ENCODE measurements around the gene CELF4. TPM values are rescaled to one million over a fixed set of nuclear protein-coding genes. Genes with fewer than 3 reads are reported as not detected.
A peak's percentile ranks its signal among the peaks of the same experiment; 100 is the strongest.

The CELF4 gene
- total and polyA plus RNA-seq, 2 donors (not counting 3 experiments of a cell fraction or from before 2014, with no cell fraction given), result not detected

GRCh38 chr18:37258819-37259218, 306.8 kb downstream of the CELF4 start:
- H3K27me3 ChIP-seq (ENCODE audit: control insufficient read depth in 2 of 2, insufficient read depth in 2 of 2, low read length in 2 of 2), result peaks cover 13 to 16% of the 10 kb centered on the region in 2 experiments
- no peaks in the 10 kb centered on the region for H3K36me3 ChIP-seq (ENCODE audit: control insufficient read depth in 2 of 2, extremely low read depth in 1 of 2, insufficient read depth in 2 of 2, low read length in 2 of 2)
- BruUV-seq (replicated peaks), result no TSS peak
- TF ChIP-seq GATA2 (IDR thresholded peaks at IDR 0.05; ENCODE audit: insufficient read depth, insufficient read length, low read depth, low read length), result no peak
- TF ChIP-seq MYC (IDR thresholded peaks at IDR 0.05; ENCODE audit: low read depth, low read length), result no peak
- no peak for TF ChIP-seq POLR2AphosphoS5 (IDR thresholded peaks at IDR 0.05; ENCODE audit: insufficient read depth, low read depth, low read length)
- no peak for TF ChIP-seq JUN (IDR thresholded peaks at IDR 0.05; ENCODE audit: borderline replicate concordance, insufficient read depth, insufficient read length, low read depth)
- TF ChIP-seq MAX (IDR thresholded peaks at IDR 0.05; ENCODE audit: insufficient read depth, insufficient read length), result no peak
- H3K4me2 ChIP-seq (ENCODE audit: insufficient read depth, low read length), result no peak overlapping the region
- no peaks in the 10 kb centered on the region for H3K9me3 ChIP-seq (replicated peaks; ENCODE audit: control insufficient read depth, insufficient read depth, low read length)
- no peaks in the 10 kb centered on the region for H3K9me1 ChIP-seq (replicated peaks; ENCODE audit: control insufficient read depth, extremely low read depth, insufficient read depth, low read length)
- no peaks in the 10 kb centered on the region for H3K79me2 ChIP-seq (ENCODE audit: control insufficient read depth, insufficient read depth, low read length)
- FAIRE-seq (no peak), DNase-seq (ENCODE audit: low read depth, low spot score) (no peak)
- H4K20me1 ChIP-seq (replicated peaks; ENCODE audit: control insufficient read depth, extremely low read depth, insufficient read depth, low read length), result no peaks in the 10 kb centered on the region
- ChIA-PET CTCF (no interaction called here), POLR2A (no interaction called here)
- H3K27ac ChIP-seq (ENCODE audit: insufficient read depth, low read depth, low read length), result no peak overlapping the region
- no peak overlapping the region for H3K9ac ChIP-seq (replicated peaks; ENCODE audit: extremely low read depth, insufficient read depth, low read length)
- dilution Hi-C loops (cut with MboI; ENCODE audit: extremely low pct_ligation_motif_present, low sequenced_read_pairs) (no loop called here), intact Hi-C loops (cut with micrococcal nuclease) (no loop called here)
- no peak overlapping the region for H2AFZ ChIP-seq (ENCODE audit: low read depth, low read length)
- no peaks in the 10 kb centered on the region for H3K4me1 ChIP-seq (ENCODE audit: control insufficient read depth, extremely low read depth, insufficient read depth, low read length)
- no peak overlapping the region for H3K4me3 ChIP-seq (replicated peaks in 1 of 3; ENCODE audit: insufficient read depth in 1 of 3, low read depth in 1 of 3, low read length in 3 of 3)

DNA sequence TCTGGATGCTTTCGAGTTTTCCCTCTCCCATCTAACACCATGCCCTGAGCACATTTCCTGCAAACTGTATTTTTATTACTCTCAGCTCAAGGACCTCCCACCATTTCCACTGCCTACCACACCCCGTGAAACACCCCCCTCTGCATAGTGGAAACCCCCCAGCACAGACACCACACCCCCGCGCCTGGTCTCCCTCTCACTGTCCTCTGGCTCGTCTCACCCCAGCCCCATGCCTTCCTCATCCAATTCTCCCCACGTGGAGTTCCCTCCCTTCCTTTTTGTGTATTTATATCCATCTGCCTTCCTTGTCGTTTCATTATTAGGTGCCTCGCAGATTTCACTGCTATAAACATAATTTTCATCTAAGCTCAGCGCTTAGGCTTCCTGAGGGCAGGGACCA, 307.5 kb downstream of the CELF4 start:
- dilution Hi-C loops (cut with MboI; ENCODE audit: extremely low pct_ligation_motif_present, low sequenced_read_pairs), result no loop called here
- DNase-seq (ENCODE audit: low read depth, low spot score), result no peak
- Histone ChIP-seq H3K79me2 (ENCODE audit: control insufficient read depth, insufficient read depth, low read length) (no peaks in the 10 kb centered on the region), H3K9me1 (replicated peaks; ENCODE audit: control insufficient read depth, extremely low read depth, insufficient read depth, low read length) (no peaks in the 10 kb centered on the region), H2AFZ (ENCODE audit: low read depth, low read length) (no peak overlapping the region), H3K36me3 (ENCODE audit: control insufficient read depth in 2 of 2, extremely low read depth in 1 of 2, insufficient read depth in 2 of 2, low read length in 2 of 2) (no peaks in the 10 kb centered on the region), H3K9ac (replicated peaks; ENCODE audit: extremely low read depth, insufficient read depth, low read length) (no peak overlapping the region), H4K20me1 (replicated peaks; ENCODE audit: control insufficient read depth, extremely low read depth, insufficient read depth, low read length) (no peaks in the 10 kb centered on the region), H3K27me3 (ENCODE audit: control insufficient read depth in 2 of 2, insufficient read depth in 2 of 2, low read length in 2 of 2) (peaks cover 17 to 20% of the 10 kb centered on the region in 2 experiments), H3K9me3 (replicated peaks; ENCODE audit: control insufficient read depth, insufficient read depth, low read length) (no peaks in the 10 kb centered on the region), H3K4me1 (ENCODE audit: control insufficient read depth, extremely low read depth, insufficient read depth, low read length) (no peaks in the 10 kb centered on the region), H3K4me2 (ENCODE audit: insufficient read depth, low read length) (no peak overlapping the region), H3K4me3 (replicated peaks in 1 of 3; ENCODE audit: insufficient read depth in 1 of 3, low read depth in 1 of 3, low read length in 3 of 3) (no peak overlapping the region), H3K27ac (ENCODE audit: insufficient read depth, low read depth, low read length) (no peak overlapping the region)
- FAIRE-seq, result no peak
- intact Hi-C loops (cut with micrococcal nuclease), result no loop called here
- POLR2A ChIA-PET, result no interaction called here
- BruUV-seq (replicated peaks), result no TSS peak
- CTCF ChIA-PET, result no interaction called here
- TF ChIP-seq MAX (IDR thresholded peaks at IDR 0.05; ENCODE audit: insufficient read depth, insufficient read length) (no peak), EZH2 (IDR thresholded peaks at IDR 0.05; ENCODE audit: borderline replicate concordance, low read depth, low read length, severe bottlenecking) (peak; percentile 31)
